Endothelial cell of umbilical vein (primary cell): ENCODE measurements around the gene MBD5. TPM values are rescaled to one million over a fixed set of nuclear protein-coding genes. Genes with fewer than 3 reads are reported as not detected.
"Not testable (repeated sequence)": the region's sequence is repeated elsewhere in the genome, so short reads cannot be mapped to it uniquely, and the experiment has no call there.

Source experiments
- BruUV-seq: library from RNA; stranded (reverse); fragments of 400-500 nt; replicated peaks from 2 replicates; lab custom pipeline; 2021; lab: Mats Ljungman, UMichigan
- CTCF ChIA-PET: fragments of 300-600, 350-600 bp; sonication (Branson Sonifier 250); formaldehyde crosslinking; loops from one replicate; lab custom pipeline; 2021; ENCODE audit warnings: antibody characterized with exemption, inconsistent platforms; lab: Charles Lee
- POLR2A ChIA-PET: fragments of 300-600, 350-600 bp; sonication (Branson Sonifier 250); formaldehyde crosslinking; loops from one replicate; lab custom pipeline; 2021; ENCODE audit warnings: antibody characterized with exemption, inconsistent platforms; lab: Charles Lee
- DNase-seq: peaks from one replicate; pipeline ENCODE4 v3.0.0-alpha.2; 2011; ENCODE audit warnings: low read depth, low spot score
- FAIRE-seq: peaks from 2 replicates; lab custom pipeline; 2011; peaks lifted over from hg19 to GRCh38; lab: Jason Lieb, UNC
- H2AFZ ChIP-seq: 2 replicates; pipeline ENCODE4 v1.6.0; 2012; ENCODE audit warnings: low read depth, low read length, control low read depth, inconsistent platforms
- H3K27ac ChIP-seq: 2 replicates; pipeline ENCODE4 v1.5.1; 2011; ENCODE audit warnings: low read depth, mild to moderate bottlenecking, control low read depth, low read length, moderate library complexity; ENCODE audit not compliant: insufficient read depth
- H3K27me3 ChIP-seq, 2 experiments: 2 replicates each; pipeline versions ENCODE4 v1.6.0 to v1.6.1; 2011; ENCODE audit warnings: low read length in 2 of 2, mixed read lengths in 1 of 2; ENCODE audit not compliant: control insufficient read depth in 2 of 2, insufficient read depth in 2 of 2
- H3K36me3 ChIP-seq, 2 experiments: 2 replicates in 1 of 2; 3 replicates in 1 of 2; pipeline ENCODE4 v1.5.1; 2011; ENCODE audit warnings: low read length in 2 of 2, mild to moderate bottlenecking in 1 of 2, moderate library complexity in 1 of 2; ENCODE audit not compliant: control insufficient read depth in 2 of 2, insufficient read depth in 2 of 2; ENCODE audit errors: extremely low read depth in 1 of 2
- H3K4me1 ChIP-seq: 3 replicates; pipeline ENCODE4 v1.5.1; 2011; ENCODE audit warnings: mild to moderate bottlenecking, low read length; ENCODE audit not compliant: control insufficient read depth, insufficient read depth; ENCODE audit errors: extremely low read depth
- H3K4me2 ChIP-seq: 2 replicates; pipeline ENCODE4 v1.6.1; 2011; ENCODE audit warnings: low read length, control low read depth, mixed read lengths; ENCODE audit not compliant: insufficient read depth
- H3K4me3 ChIP-seq, 3 experiments: fragments of 200-600 bp in 1 of 3; sonication (generic), shearing (Covaris generic) in 1 of 3; replicated peaks in 1 of 3; 2 replicates each; pipeline ENCODE4 v1.5.1; 2011 to 2016; ENCODE audit warnings: control low read depth in 3 of 3, low read length in 3 of 3, mild to moderate bottlenecking in 2 of 3, inconsistent platforms in 1 of 3, low read depth in 1 of 3, moderate library complexity in 1 of 3; ENCODE audit not compliant: insufficient read depth in 1 of 3
- H3K79me2 ChIP-seq: 2 replicates; pipeline ENCODE4 v1.6.0; 2012; ENCODE audit warnings: low read length, inconsistent platforms; ENCODE audit not compliant: control insufficient read depth, insufficient read depth
- H3K9ac ChIP-seq: replicated peaks from 2 replicates; pipeline ENCODE3; 2011; ENCODE audit warnings: low read length, control low read depth; ENCODE audit not compliant: insufficient read depth; ENCODE audit errors: extremely low read depth
- H3K9me1 ChIP-seq: replicated peaks from 3 replicates; pipeline ENCODE4 v1.6.0; 2011; ENCODE audit warnings: mild to moderate bottlenecking, low read length; ENCODE audit not compliant: control insufficient read depth, insufficient read depth; ENCODE audit errors: extremely low read depth
- H3K9me3 ChIP-seq: replicated peaks from 2 replicates; pipeline ENCODE4 v1.5.1; 2012; ENCODE audit warnings: low read length, inconsistent platforms; ENCODE audit not compliant: control insufficient read depth, insufficient read depth
- H4K20me1 ChIP-seq: replicated peaks from 2 replicates; pipeline ENCODE3; 2011; ENCODE audit warnings: mild to moderate bottlenecking, low read length; ENCODE audit not compliant: control insufficient read depth, insufficient read depth; ENCODE audit errors: extremely low read depth
- GATA2 ChIP-seq: IDR thresholded peaks from 2 replicates; pipeline ENCODE4 v1.7.0; 2011; ENCODE audit warnings: low read depth, mild to moderate bottlenecking, moderate library complexity, mixed read lengths, low read length; ENCODE audit not compliant: insufficient read length, insufficient read depth
- MYC ChIP-seq: IDR thresholded peaks from one replicate; pipeline ENCODE4 v1.6.1; 2011; ENCODE audit warnings: mild to moderate bottlenecking, low read depth, low read length
- dilution Hi-C: fragments of 300-500 bp; cut with MboI; formaldehyde crosslinking; loops from one replicate; pipeline ENCODE4 v1.15.0; 2019; ENCODE audit warnings: low sequenced_read_pairs; ENCODE audit not compliant: extremely low pct_ligation_motif_present
- intact Hi-C: fragments of 100-400 bp; cut with micrococcal nuclease; formaldehyde crosslinking; loops from one replicate; pipeline ENCODE4 v1.10.0; 2022
- polyA plus RNA-seq, 4 experiments: library from polyadenylated mRNA; depleted of rRNA in 3 of 4; stranded (reverse) in 3 of 4; unstranded in 1 of 4; fragments of >200 nt; gene quantifications; 2 replicates each; pipeline versions ENCODE4 v1.2.1 to v1.2.3, GENCODE V29; 2011 to 2012; ENCODE audit warnings: missing spikeins in 1 of 4
- total RNA-seq: library from RNA; stranded (reverse); gene quantifications from 2 replicates; pipeline ENCODE4 v1.2.3, GENCODE V29; 2021

The MBD5 gene
- total and polyA plus RNA-seq, 2 donors (not counting 3 experiments of a cell fraction or from before 2014, with no cell fraction given): 11.3 to 37.0 TPM

- Histone ChIP-seq H3K9ac (no peak overlapping the region), H3K4me2 (no peak overlapping the region), H2AFZ (no peak overlapping the region), H3K27me3 (no peaks in the 10 kb centered on the region), H3K9me1 (no peaks in the 10 kb centered on the region), H3K27ac (no peak overlapping the region), H3K79me2 (peaks cover 15% of the 10 kb centered on the region), H4K20me1 (peaks cover 4% of the 10 kb centered on the region), H3K4me1 (no peaks in the 10 kb centered on the region), H3K4me3 (no peak overlapping the region), H3K36me3 (no peaks in the 10 kb centered on the region), H3K9me3 (no peaks in the 10 kb centered on the region)
- no peak for FAIRE-seq
- ChIA-PET CTCF (interaction anchor here (0.9 to 2.0 kb wide), 3 partner anchors 9 to 509 kb away, joined by 3 to 14 read pairs (median 10); no protein-coding TSS in a partner anchor), POLR2A (no interaction called here)
- dilution Hi-C loops: no loop called here
- TF ChIP-seq MYC (no peak), GATA2 (no peak)
- DNase-seq: no peak
- intact Hi-C loops: no loop called here
- no TSS peak for BruUV-seq
These were observed 20.8 kb upstream of the MBD5 start for GRCh38 chr2:148000095-148000494.

DNA sequence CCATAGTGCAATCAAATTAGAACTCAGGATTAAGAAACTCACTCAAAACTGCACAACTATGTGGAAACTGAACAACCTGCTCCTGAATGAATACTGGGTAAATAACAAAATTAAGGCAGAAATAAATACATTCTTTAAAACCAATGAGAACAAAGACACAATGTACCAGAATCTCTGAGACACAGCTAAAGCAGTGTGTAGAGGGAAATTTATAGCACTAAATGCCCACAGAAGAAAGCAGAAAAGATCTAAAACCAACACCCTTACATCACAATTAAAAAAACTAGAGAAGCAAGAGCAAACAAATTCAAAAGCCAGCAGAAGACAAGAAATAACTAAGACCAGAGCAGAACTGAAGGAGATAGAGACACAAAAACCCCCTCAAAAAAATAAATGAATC lies 18.5 kb upstream of the MBD5 start:
- intact Hi-C loops, H3K4me2 ChIP-seq, H4K20me1 ChIP-seq, H3K9me1 ChIP-seq, dilution Hi-C loops, FAIRE-seq, H3K27me3 ChIP-seq, H2AFZ ChIP-seq, H3K36me3 ChIP-seq, POLR2A ChIA-PET, H3K9me3 ChIP-seq, H3K27ac ChIP-seq, CTCF ChIA-PET, DNase-seq, H3K9ac ChIP-seq, H3K4me3 ChIP-seq, H3K4me1 ChIP-seq, BruUV-seq: not testable (repeated sequence)
- H3K79me2 ChIP-seq: peaks cover 21% of the 10 kb centered on the region
